HG03066 (cell line): ENCODE measurements around the gene BTBD7.

Experiments used
- ATAC-seq: cut with Tn5 transposase; IDR thresholded peaks from one replicate; pipeline ENCODE4 v1.9.1; 2021; ENCODE audit warnings: low read depth; ENCODE audit not compliant: unreplicated experiment

The BTBD7 gene

DNA sequence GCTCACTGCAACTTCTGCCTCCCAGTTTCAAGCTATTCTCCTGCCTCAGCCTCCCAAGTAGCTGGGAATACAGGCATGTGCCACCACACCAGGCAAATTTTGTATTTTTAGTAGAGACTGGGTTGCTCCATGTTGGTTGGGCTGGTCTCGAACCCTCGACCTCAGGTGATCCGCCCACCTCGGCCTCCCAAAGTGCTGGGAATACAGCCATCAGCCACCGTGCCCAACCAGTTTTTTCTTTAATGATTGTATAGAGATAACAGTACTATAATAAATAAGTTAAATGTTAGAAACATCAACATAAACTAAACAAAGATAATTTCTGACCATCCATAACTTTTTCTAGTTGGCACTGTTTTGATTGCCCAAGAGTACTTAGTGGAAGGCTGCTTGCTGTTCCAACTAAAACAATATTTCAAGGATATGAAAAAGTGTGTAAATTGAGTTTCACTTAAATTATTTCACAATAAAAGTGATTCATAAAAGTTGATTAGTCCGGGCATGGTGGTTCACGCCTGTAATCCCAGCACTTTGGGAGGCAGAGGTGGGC, 131.6 kb downstream of the BTBD7 start:
- ATAC-seq: no peak

GRCh38 chr14:93200553-93200952, 132.3 kb downstream of the BTBD7 start:
- ATAC-seq: no peak

GRCh38 chr14:93199031-93199430, 133.8 kb downstream of the BTBD7 start:
- ATAC-seq: no peak

DNA sequence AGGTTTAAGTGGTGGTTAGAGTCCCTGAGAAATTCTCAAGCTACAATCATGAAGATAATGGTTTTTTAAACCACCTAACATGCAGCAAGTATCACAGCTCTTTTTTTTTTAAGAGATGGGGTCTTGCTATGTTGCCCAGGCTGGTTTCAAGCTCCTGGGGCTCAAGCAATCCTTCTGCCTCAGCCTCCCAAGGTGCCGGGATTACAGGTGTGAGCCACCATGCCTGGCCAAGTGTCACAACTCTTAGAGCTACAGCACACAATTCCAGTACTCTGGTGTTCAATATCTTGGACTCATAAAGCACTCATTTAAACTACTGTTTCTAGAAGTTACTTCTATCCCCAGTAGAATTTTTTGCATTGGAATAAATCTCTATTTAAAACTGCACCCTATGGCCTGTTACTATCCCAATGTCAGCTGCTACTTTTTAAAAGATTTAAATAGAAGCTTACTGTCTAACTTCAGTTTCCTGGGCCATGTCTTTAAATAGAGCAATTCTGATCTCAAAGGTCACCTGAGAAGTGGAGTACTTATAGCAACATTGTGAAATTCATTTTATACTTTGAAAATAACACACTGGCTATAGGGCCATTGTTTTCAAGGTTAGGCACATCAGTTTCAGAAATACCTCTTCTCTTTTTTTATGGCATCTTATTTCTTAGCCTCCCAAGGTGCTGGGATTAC, 137.4 kb downstream of the BTBD7 start:
- no peak for ATAC-seq
